Ascending aorta (tissue), 2 donors: Measurements from ENCODE around the gene SORBS2. TPM values are rescaled to one million over a fixed set of nuclear protein-coding genes. Genes with fewer than 3 reads are reported as not detected.
A peak's percentile ranks its signal among the peaks of the same experiment; 100 is the strongest.

ENCODE experiments used
- DNase-seq, 2 donors: peaks; one replicate each; pipeline ENCODE4 v3.0.0-alpha.2; 2019; ENCODE audit warnings: low spot score in 2 of 2
- H3K27ac ChIP-seq, 2 donors: fragments of 200-600 bp; sonication (generic); one replicate each; pipeline ENCODE4 v1.5.1; 2016 to 2017; ENCODE audit warnings: mild to moderate bottlenecking in 1 of 2
- H3K27me3 ChIP-seq: fragments of 200-600 bp; sonication (generic); one replicate; pipeline ENCODE4 v1.5.1; 2017
- H3K36me3 ChIP-seq, 2 donors: fragments of 200-600 bp; sonication (generic); one replicate each; pipeline ENCODE4 v1.5.1; 2016
- H3K4me1 ChIP-seq, 2 donors: fragments of 200-600 bp; sonication (generic); one replicate each; pipeline ENCODE4 v1.5.1; 2016 to 2017; ENCODE audit warnings: mild to moderate bottlenecking in 1 of 2
- H3K4me3 ChIP-seq, 2 donors: fragments of 200-600 bp; sonication (generic); one replicate each; pipeline ENCODE4 v1.5.1; 2016 to 2017; ENCODE audit warnings: mild to moderate bottlenecking in 1 of 2
- H3K9me3 ChIP-seq, 2 donors: fragments of 200-600 bp; sonication (generic); one replicate each; pipeline ENCODE4 v1.5.1; 2016
- CTCF ChIP-seq, 3 experiments: fragments of 200-600 bp in 2 of 3; fragments of 450-650 bp in 1 of 3; sonication (generic) in 2 of 3; IDR thresholded peaks; one replicate each; pipeline ENCODE4 v1.5.1; 2016 to 2019; ENCODE audit warnings: antibody characterized with exemption in 3 of 3, mild to moderate bottlenecking in 1 of 3, moderate library complexity in 1 of 3
- intact Hi-C: fragments of 100-400 bp; cut with DNase I; formaldehyde crosslinking; loops from one replicate; pipeline ENCODE4 v1.15.1; 2023
- total RNA-seq: library from RNA; depleted of rRNA; stranded (reverse); fragments of >200 nt; gene quantifications from one replicate; pipeline ENCODE4 v1.1.0, GENCODE V29; 2016

SORBS2 gene
- total RNA-seq, 1 donor from 2014 or later: 246 TPM

GRCh38 chr4:185567381-185568376 is 244.3 kb downstream of the SORBS2 start:
- H3K9me3 ChIP-seq: no peaks in the 10 kb centered on the region
- H3K36me3 ChIP-seq: no peaks in the 10 kb centered on the region
- H3K4me3 ChIP-seq: peak overlapping the region in 1 of 2 donors; percentile 2
- intact Hi-C loops: loop anchor here (1.0 to 2.0 kb wide), 3 partner anchors 25 to 97 kb away; partner anchors contain the start of genes CCDC110 and PDLIM3
- peak; percentile 31 to 88 for DNase-seq
- no peak for TF ChIP-seq CTCF (IDR thresholded peaks at IDR 0.05)
- peak overlapping the region; percentile 94 to 95 for H3K27ac ChIP-seq
- peaks cover 17 to 38% of the 10 kb centered on the region in 2 donors for H3K4me1 ChIP-seq
- H3K27me3 ChIP-seq: no peaks in the 10 kb centered on the region

- Histone ChIP-seq H3K9me3 (no peaks in the 10 kb centered on the region), H3K27me3 (no peaks in the 10 kb centered on the region), H3K36me3 (no peaks in the 10 kb centered on the region), H3K27ac (peak overlapping the region; percentile 94 to 95), H3K4me1 (peaks cover 17 to 37% of the 10 kb centered on the region in 2 donors), H3K4me3 (no peak overlapping the region)
- intact Hi-C loops: loop anchor here (1.0 to 2.0 kb wide), 3 partner anchors 26 to 96 kb away; partner anchors contain the start of genes CCDC110 and PDLIM3
- DNase-seq: peak in 1 of 2 donors; percentile 90
- no peak for TF ChIP-seq CTCF (IDR thresholded peaks at IDR 0.05)
Observed at GRCh38 chr4:185566972-185567371, 245.0 kb downstream of the SORBS2 start.

- H3K27ac ChIP-seq: peak overlapping the region; percentile 94 to 95
- intact Hi-C loops: loop anchor here (2.0 kb wide), 2 partner anchors 26 to 96 kb away; partner anchors contain the start of gene CCDC110
- H3K9me3 ChIP-seq: no peaks in the 10 kb centered on the region
- H3K4me3 ChIP-seq: no peak overlapping the region
- H3K36me3 ChIP-seq: no peaks in the 10 kb centered on the region
- TF ChIP-seq CTCF (IDR thresholded peaks at IDR 0.05): no peak
- H3K27me3 ChIP-seq: no peaks in the 10 kb centered on the region
- H3K4me1 ChIP-seq: peaks cover 17 to 34% of the 10 kb centered on the region in 2 donors
- no peak for DNase-seq
Observed at GRCh38 chr4:185566425-185566824, 245.6 kb downstream of the SORBS2 start.

GRCh38 chr4:185565696-185566095 is 246.3 kb downstream of the SORBS2 start:
- Histone ChIP-seq H3K4me3 (no peak overlapping the region), H3K9me3 (no peaks in the 10 kb centered on the region), H3K36me3 (no peaks in the 10 kb centered on the region), H3K27ac (peak overlapping the region; percentile 94 to 95), H3K4me1 (peaks cover 14 to 34% of the 10 kb centered on the region in 2 donors), H3K27me3 (no peaks in the 10 kb centered on the region)
- no peak for DNase-seq
- intact Hi-C loops: loop anchor here (2.0 kb wide), 2 partner anchors 27 to 95 kb away; partner anchors contain the start of gene CCDC110
- no peak for TF ChIP-seq CTCF (IDR thresholded peaks at IDR 0.05)

- no peak for TF ChIP-seq CTCF (IDR thresholded peaks at IDR 0.05)
- Histone ChIP-seq H3K27ac (peak overlapping the region in 1 of 2 donors; percentile 69), H3K9me3 (no peaks in the 10 kb centered on the region), H3K27me3 (no peaks in the 10 kb centered on the region), H3K4me3 (no peak overlapping the region), H3K4me1 (peaks cover 20 to 32% of the 10 kb centered on the region in 2 donors), H3K36me3 (no peaks in the 10 kb centered on the region)
- no peak for DNase-seq
- intact Hi-C loops: loop anchor here (1.0 kb wide), 1 partner anchor 22 kb away; no protein-coding TSS in a partner anchor
Observed at GRCh38 chr4:185564349-185564748, 247.6 kb downstream of the SORBS2 start.
